Gastrocnemius medialis (tissue), 4 donors: ENCODE results near the gene FNDC3B. TPM values are rescaled to one million over a fixed set of nuclear protein-coding genes. Genes with fewer than 3 reads are reported as not detected.
"Not testable (repeated sequence)": the region's sequence is repeated elsewhere in the genome, so short reads cannot be mapped to it uniquely, and the experiment has no call there.

Experiments
- ATAC-seq, 2 donors: fragments of 150-250 bp; one replicate each; pipeline ENCODE4 v1.9.1; 2016
- DNase-seq, 2 donors: peaks; one replicate each; pipeline ENCODE4 v3.0.0-alpha.2; 2019
- H3K27ac ChIP-seq, 4 donors: fragments of 200-600 bp; sonication (generic); 1 replicate in 1 of 4; 2 replicates in 3 of 4; pipeline ENCODE4 v1.5.1; 2016 to 2018; ENCODE audit warnings: mild to moderate bottlenecking in 2 of 4, moderate library complexity in 1 of 4
- H3K27me3 ChIP-seq, 3 donors: fragments of 200-600 bp; sonication (generic) in 2 of 3; 1 replicate in 1 of 3; 2 replicates in 2 of 3; pipeline versions ENCODE4 v1.5.1 to v1.6.0; 2016 to 2019; ENCODE audit warnings: mild to moderate bottlenecking in 1 of 3, moderate library complexity in 1 of 3
- H3K36me3 ChIP-seq, 2 donors: fragments of 200-600 bp; sonication (generic) in 1 of 2; one replicate each; pipeline ENCODE4 v1.5.1; 2017 to 2018
- H3K4me1 ChIP-seq, 2 donors: fragments of 200-600 bp; sonication (generic) in 1 of 2; one replicate each; pipeline ENCODE4 v1.5.1; 2016 to 2017; ENCODE audit warnings: mild to moderate bottlenecking in 2 of 2
- H3K4me3 ChIP-seq, 4 donors: fragments of 200-600 bp; sonication (generic) in 3 of 4; 1 replicate in 1 of 4; 2 replicates in 3 of 4; pipeline ENCODE4 v1.5.1; 2016 to 2019; ENCODE audit warnings: mild to moderate bottlenecking in 2 of 4
- H3K9me3 ChIP-seq, 3 donors: fragments of 200-600 bp; sonication (generic) in 2 of 3; 1 replicate in 1 of 3; 2 replicates in 2 of 3; pipeline ENCODE4 v1.5.1; 2016 to 2019
- CTCF ChIP-seq, 5 experiments: fragments of 450-650 bp in 3 of 5; fragments of 200-600 bp in 2 of 5; sonication (generic) in 2 of 5; IDR thresholded peaks in 4 of 5; conservative IDR thresholded peaks in 1 of 5; 1 replicate in 4 of 5; 2 replicates in 1 of 5; pipeline ENCODE4 v1.5.1; 2016 to 2019; ENCODE audit warnings: antibody characterized with exemption in 5 of 5, mild to moderate bottlenecking in 3 of 5, moderate library complexity in 3 of 5
- POLR2A ChIP-seq, 2 donors: fragments of 450-650 bp; IDR thresholded peaks; one replicate each; pipeline ENCODE4 v1.6.1; 2017; ENCODE audit warnings: antibody characterized with exemption in 2 of 2, mild to moderate bottlenecking in 2 of 2, moderate library complexity in 2 of 2
- in situ Hi-C, 4 donors: fragments of 200-750 bp; cut with MboI; loops; one replicate each; pipeline versions ENCODE4 v1.15.0 to v1.8.0; 2017; ENCODE audit warnings: low sequenced_read_pairs in 4 of 4
- intact Hi-C: fragments of 100-400 bp; cut with DNase I; formaldehyde crosslinking; loops from one replicate; pipeline ENCODE4 v1.15.1; 2023; ENCODE audit warnings: low total_unique reads
- total RNA-seq, 4 donors: library from RNA; depleted of rRNA; stranded (reverse); fragments of >200 nt; gene quantifications; one replicate each; pipeline versions ENCODE4 v1.1.0 to v1.2.3, GENCODE V29; 2016

Gene FNDC3B
- total RNA-seq, 4 donors from 2014 or later = 42.5 to 110 (median 74.2) TPM

- Histone ChIP-seq H3K27ac (no peak overlapping the region), H3K27me3 (no peaks in the 10 kb centered on the region), H3K4me1 (no peaks in the 10 kb centered on the region), H3K9me3 (no peaks in the 10 kb centered on the region), H3K36me3 (no peaks in the 10 kb centered on the region), H3K4me3 (no peak overlapping the region)
- ATAC-seq (no peak), DNase-seq (no peak)
- TF ChIP-seq CTCF (IDR thresholded peaks at IDR 0.05 in 4 of 5, conservative IDR thresholded peaks at IDR 0.05 in 1 of 5) (no peak), POLR2A (IDR thresholded peaks at IDR 0.05) (no peak)
- in situ Hi-C loops (no loop called here), intact Hi-C loops (no loop called here)
Observed at GRCh38 chr3:171996178-171996817, 43.1 kb upstream of the FNDC3B start.

DNA sequence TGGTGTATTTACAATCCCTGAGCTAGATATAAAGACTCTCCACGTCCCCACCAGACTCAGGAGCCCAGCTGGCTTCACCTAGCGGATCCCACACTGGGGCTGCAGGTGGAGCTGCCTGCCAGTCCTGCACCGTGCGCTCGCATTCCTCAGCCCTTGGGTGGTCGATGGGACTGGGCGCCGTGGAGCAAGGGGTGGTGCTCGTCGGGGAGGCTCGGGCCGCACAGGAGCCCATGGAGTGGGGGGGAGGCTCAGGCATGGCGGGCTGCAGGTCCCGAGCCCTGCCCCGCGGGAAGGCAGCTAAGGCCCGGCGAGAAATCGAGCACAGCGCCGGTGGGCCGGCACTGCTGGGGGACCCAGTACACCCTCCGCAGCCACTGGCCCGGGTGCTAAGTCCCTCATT lies 40.6 kb upstream of the FNDC3B start:
- H3K4me1 ChIP-seq, in situ Hi-C loops, H3K27me3 ChIP-seq, H3K9me3 ChIP-seq, ATAC-seq, H3K36me3 ChIP-seq, H3K27ac ChIP-seq, intact Hi-C loops, DNase-seq, H3K4me3 ChIP-seq: not testable (repeated sequence)

GRCh38 chr3:172001616-172002015 lies 37.8 kb upstream of the FNDC3B start:
- H3K36me3 ChIP-seq, H3K9me3 ChIP-seq, H3K27ac ChIP-seq, H3K4me1 ChIP-seq, ATAC-seq, H3K4me3 ChIP-seq, intact Hi-C loops, H3K27me3 ChIP-seq, DNase-seq: not testable (repeated sequence)
- in situ Hi-C loops = loop anchor here in 1 of 4 donors (10.0 kb wide), 1 partner anchor 473 kb away; no protein-coding TSS in a partner anchor

- Histone ChIP-seq H3K9me3 (no peaks in the 10 kb centered on the region), H3K4me3 (no peak overlapping the region), H3K4me1 (no peaks in the 10 kb centered on the region), H3K27me3 (no peaks in the 10 kb centered on the region), H3K36me3 (no peaks in the 10 kb centered on the region), H3K27ac (no peak overlapping the region)
- ATAC-seq = no peak
- in situ Hi-C loops (loop anchor here in 1 of 4 donors (10.0 kb wide), 1 partner anchor 472 kb away; no protein-coding TSS in a partner anchor), intact Hi-C loops (no loop called here)
- TF ChIP-seq POLR2A (IDR thresholded peaks at IDR 0.05) = no peak
- DNase-seq = no peak
Observed at GRCh38 chr3:172002512-172003078, 36.8 kb upstream of the FNDC3B start.

GRCh38 chr3:172003146-172003545 lies 36.2 kb upstream of the FNDC3B start:
- Histone ChIP-seq H3K4me1 (no peaks in the 10 kb centered on the region), H3K27me3 (no peaks in the 10 kb centered on the region), H3K36me3 (no peaks in the 10 kb centered on the region), H3K4me3 (no peak overlapping the region), H3K9me3 (no peaks in the 10 kb centered on the region), H3K27ac (no peak overlapping the region)
- no peak for TF ChIP-seq CTCF (IDR thresholded peaks at IDR 0.05 in 4 of 5, conservative IDR thresholded peaks at IDR 0.05 in 1 of 5)
- TF ChIP-seq POLR2A (IDR thresholded peaks at IDR 0.05) = no peak
- intact Hi-C loops (no loop called here), in situ Hi-C loops (loop anchor here in 1 of 4 donors (10.0 kb wide), 1 partner anchor 472 kb away; no protein-coding TSS in a partner anchor)
- ATAC-seq = no peak
- no peak for DNase-seq

- no peaks in the 10 kb centered on the region for H3K27me3 ChIP-seq
- intact Hi-C loops (no loop called here), in situ Hi-C loops (loop anchor here in 1 of 4 donors (10.0 kb wide), 1 partner anchor 468 kb away; no protein-coding TSS in a partner anchor)
- no peak overlapping the region for H3K27ac ChIP-seq
- H3K9me3 ChIP-seq = no peaks in the 10 kb centered on the region
- no peak for TF ChIP-seq POLR2A (IDR thresholded peaks at IDR 0.05)
- H3K4me3 ChIP-seq = no peak overlapping the region
- H3K36me3 ChIP-seq = no peaks in the 10 kb centered on the region
- H3K4me1 ChIP-seq = no peaks in the 10 kb centered on the region
- ATAC-seq = no peak
- no peak for DNase-seq
Observed at GRCh38 chr3:172007065-172007370, 32.4 kb upstream of the FNDC3B start.
